ENCODE measurements around the gene SCARB1.

SCARB1 gene

GRCh38 chr12:124754949-124755800 lies 108.5 kb downstream of the SCARB1 start:
- Histone ChIP-seq H3K27me3 (ENCODE audit: insufficient read depth, low read length) (peaks cover 35% of the 10 kb centered on the region), H4K20me1 (ENCODE audit: insufficient read depth, low read length) (no peaks in the 10 kb centered on the region), H3K4me2 (ENCODE audit: low read length) (no peak overlapping the region), H3K4me1 (ENCODE audit: insufficient read depth, low read length, severe bottlenecking) (no peaks in the 10 kb centered on the region), H3K27ac (ENCODE audit: low read depth, low read length, poor library complexity, severe bottlenecking) (no peak overlapping the region), H3K9ac (ENCODE audit: low read length) (no peak overlapping the region), H3K9me2 (ENCODE audit: low read depth, low read length) (no peaks in the 10 kb centered on the region), H3F3A (ENCODE audit: insufficient read depth, low read length) (no peaks in the 10 kb centered on the region), H3K36me3 (ENCODE audit: insufficient read depth, low read length) (no peaks in the 10 kb centered on the region; the same call in 1 of the 2 replicates), H3K9me3 (ENCODE audit: low read length) (no peaks in the 10 kb centered on the region), H3K4me3 (ENCODE audit: low read depth, low read length, poor library complexity, severe bottlenecking) (no peak overlapping the region), H2AFZ (ENCODE audit: low read length) (no peak overlapping the region), H3K79me2 (ENCODE audit: insufficient read depth, low read length) (no peaks in the 10 kb centered on the region)
- TF ChIP-seq, protein P1, sequence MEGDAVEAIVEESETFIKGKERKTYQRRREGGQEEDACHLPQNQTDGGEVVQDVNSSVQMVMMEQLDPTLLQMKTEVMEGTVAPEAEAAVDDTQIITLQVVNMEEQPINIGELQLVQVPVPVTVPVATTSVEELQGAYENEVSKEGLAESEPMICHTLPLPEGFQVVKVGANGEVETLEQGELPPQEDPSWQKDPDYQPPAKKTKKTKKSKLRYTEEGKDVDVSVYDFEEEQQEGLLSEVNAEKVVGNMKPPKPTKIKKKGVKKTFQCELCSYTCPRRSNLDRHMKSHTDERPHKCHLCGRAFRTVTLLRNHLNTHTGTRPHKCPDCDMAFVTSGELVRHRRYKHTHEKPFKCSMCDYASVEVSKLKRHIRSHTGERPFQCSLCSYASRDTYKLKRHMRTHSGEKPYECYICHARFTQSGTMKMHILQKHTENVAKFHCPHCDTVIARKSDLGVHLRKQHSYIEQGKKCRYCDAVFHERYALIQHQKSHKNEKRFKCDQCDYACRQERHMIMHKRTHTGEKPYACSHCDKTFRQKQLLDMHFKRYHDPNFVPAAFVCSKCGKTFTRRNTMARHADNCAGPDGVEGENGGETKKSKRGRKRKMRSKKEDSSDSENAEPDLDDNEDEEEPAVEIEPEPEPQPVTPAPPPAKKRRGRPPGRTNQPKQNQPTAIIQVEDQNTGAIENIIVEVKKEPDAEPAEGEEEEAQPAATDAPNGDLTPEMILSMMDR (IDR thresholded peaks at IDR 0.05; ENCODE audit: low read length), result no peak
- TF ChIP-seq EZH2 (IDR thresholded peaks at IDR 0.05; ENCODE audit: borderline replicate concordance, low read length), result no peak

- Histone ChIP-seq H3K4me2 (ENCODE audit: low read length) (no peak overlapping the region), H3K36me3 (ENCODE audit: insufficient read depth, low read length) (no peaks in the 10 kb centered on the region; the same call in 1 of the 2 replicates), H2AFZ (ENCODE audit: low read length) (no peak overlapping the region), H3K4me3 (ENCODE audit: low read depth, low read length, poor library complexity, severe bottlenecking) (no peak overlapping the region), H4K20me1 (ENCODE audit: insufficient read depth, low read length) (no peaks in the 10 kb centered on the region), H3F3A (ENCODE audit: insufficient read depth, low read length) (no peaks in the 10 kb centered on the region), H3K9me2 (ENCODE audit: low read depth, low read length) (no peaks in the 10 kb centered on the region), H3K27me3 (ENCODE audit: insufficient read depth, low read length) (peaks cover 35% of the 10 kb centered on the region), H3K9me3 (ENCODE audit: low read length) (no peaks in the 10 kb centered on the region), H3K9ac (ENCODE audit: low read length) (no peak overlapping the region), H3K27ac (ENCODE audit: low read depth, low read length, poor library complexity, severe bottlenecking) (no peak overlapping the region), H3K4me1 (ENCODE audit: insufficient read depth, low read length, severe bottlenecking) (no peaks in the 10 kb centered on the region), H3K79me2 (ENCODE audit: insufficient read depth, low read length) (no peaks in the 10 kb centered on the region)
- TF ChIP-seq, protein P1 (IDR thresholded peaks at IDR 0.05; ENCODE audit: low read length), result no peak
- no peak for TF ChIP-seq EZH2 (IDR thresholded peaks at IDR 0.05; ENCODE audit: borderline replicate concordance, low read length)
Measured at GRCh38 chr12:124754491-124754890, 109.2 kb downstream of the SCARB1 start.

- no peaks in the 10 kb centered on the region; the same call in 1 of the 2 replicates for H3K36me3 ChIP-seq (ENCODE audit: insufficient read depth, low read length)
- no peaks in the 10 kb centered on the region for H3F3A ChIP-seq (ENCODE audit: insufficient read depth, low read length)
- H3K27ac ChIP-seq (ENCODE audit: low read depth, low read length, poor library complexity, severe bottlenecking), result no peak overlapping the region
- peaks cover 32% of the 10 kb centered on the region; the same call in 1 of the 2 replicates for H3K27me3 ChIP-seq (ENCODE audit: insufficient read depth, low read length)
- no peak overlapping the region for H3K4me2 ChIP-seq (ENCODE audit: low read length)
- TF ChIP-seq EZH2 (IDR thresholded peaks at IDR 0.05; ENCODE audit: borderline replicate concordance, low read length), result no peak
- TF ChIP-seq, protein P1 (IDR thresholded peaks at IDR 0.05; ENCODE audit: low read length), result no peak
- no peaks in the 10 kb centered on the region for H4K20me1 ChIP-seq (ENCODE audit: insufficient read depth, low read length)
- H3K9me2 ChIP-seq (ENCODE audit: low read depth, low read length), result no peaks in the 10 kb centered on the region
- H2AFZ ChIP-seq (ENCODE audit: low read length), result no peak overlapping the region
- H3K4me3 ChIP-seq (ENCODE audit: low read depth, low read length, poor library complexity, severe bottlenecking), result no peak overlapping the region
- H3K9ac ChIP-seq (ENCODE audit: low read length), result no peak overlapping the region
- no peaks in the 10 kb centered on the region for H3K79me2 ChIP-seq (ENCODE audit: insufficient read depth, low read length)
- H3K4me1 ChIP-seq (ENCODE audit: insufficient read depth, low read length, severe bottlenecking), result no peaks in the 10 kb centered on the region
- no peaks in the 10 kb centered on the region for H3K9me3 ChIP-seq (ENCODE audit: low read length)
Measured at GRCh38 chr12:124753993-124754392, 109.7 kb downstream of the SCARB1 start.
